Uterus (tissue), 4 donors: ENCODE data around the gene DNAJC16. TPM values are rescaled to one million over a fixed set of nuclear protein-coding genes. Genes with fewer than 3 reads are reported as not detected.
"Not testable (repeated sequence)": the region's sequence is repeated elsewhere in the genome, so short reads cannot be mapped to it uniquely, and the experiment has no call there.

Source experiments
- DNase-seq, 2 donors: peaks; one replicate each; pipeline ENCODE4 v3.0.0-alpha.2; 2019 to 2020
- H3K27ac ChIP-seq, 2 donors: fragments of 200-600 bp; sonication (generic); 1 replicate in 1 of 2; 2 replicates in 1 of 2; pipeline ENCODE4 v1.5.1; 2016 to 2018
- H3K27me3 ChIP-seq, 2 donors: fragments of 200-600 bp; sonication (generic); one replicate each; pipeline ENCODE4 v1.5.1; 2018 to 2019; ENCODE audit warnings: control low read depth in 1 of 2
- H3K36me3 ChIP-seq, 2 donors: fragments of 200-600 bp; sonication (generic); one replicate each; pipeline ENCODE4 v1.5.1; 2019; ENCODE audit warnings: control low read depth in 1 of 2
- H3K4me1 ChIP-seq, 2 donors: fragments of 200-600 bp; sonication (generic); one replicate each; pipeline ENCODE4 v1.5.1; 2018 to 2019; ENCODE audit warnings: control low read depth in 1 of 2
- H3K4me3 ChIP-seq, 2 donors: fragments of 200-600 bp; sonication (generic); 1 replicate in 1 of 2; 2 replicates in 1 of 2; pipeline ENCODE4 v1.5.1; 2018 to 2019; ENCODE audit warnings: mild to moderate bottlenecking in 1 of 2
- H3K9me3 ChIP-seq, 2 donors: fragments of 200-600 bp; sonication (generic); one replicate each; pipeline ENCODE4 v1.5.1; 2019; ENCODE audit warnings: control low read depth in 1 of 2
- CTCF ChIP-seq, 4 experiments: fragments of 200-600 bp in 2 of 4; fragments of 450-650 bp in 2 of 4; sonication (generic) in 2 of 4; IDR thresholded peaks; one replicate each; pipeline ENCODE4 v1.5.1; 2016 to 2019; ENCODE audit warnings: antibody characterized with exemption in 4 of 4, mild to moderate bottlenecking in 2 of 4, moderate library complexity in 1 of 4
- POLR2A ChIP-seq, 2 donors: fragments of 450-650 bp; IDR thresholded peaks; one replicate each; pipeline ENCODE4 v1.6.1; 2016; ENCODE audit warnings: antibody characterized with exemption in 2 of 2, mild to moderate bottlenecking in 1 of 2, moderate library complexity in 1 of 2
- intact Hi-C: fragments of 100-400 bp; cut with DNase I; formaldehyde crosslinking; loops from one replicate; pipeline ENCODE4 v1.15.1; 2023; ENCODE audit warnings: low total_unique reads
- total RNA-seq, 4 donors: library from RNA; depleted of rRNA in 3 of 4; stranded (reverse); fragments of >200 nt in 3 of 4; gene quantifications; one replicate each; pipeline versions ENCODE4 v1.1.0 to v1.2.4, GENCODE V29; 2014 to 2023
- donor health status: DM: yes; HTN: yes; CAD: no.

Gene DNAJC16
- total RNA-seq, 4 donors from 2014 or later = 8.8 to 32.4 (median 27.5) TPM

- H3K27ac ChIP-seq = no peak overlapping the region
- no peaks in the 10 kb centered on the region for H3K27me3 ChIP-seq
- H3K36me3 ChIP-seq = no peaks in the 10 kb centered on the region
- no peaks in the 10 kb centered on the region for H3K9me3 ChIP-seq
- intact Hi-C loops = no loop called here
- TF ChIP-seq CTCF (IDR thresholded peaks at IDR 0.05) = no peak
- TF ChIP-seq POLR2A (IDR thresholded peaks at IDR 0.05) = no peak
- H3K4me1 ChIP-seq = no peaks in the 10 kb centered on the region
- no peak overlapping the region for H3K4me3 ChIP-seq
- no peak for DNase-seq
These were observed 42.7 kb upstream of the DNAJC16 start for GRCh38 chr1:15483971-15484370.

GRCh38 chr1:15484443-15484842 lies 42.2 kb upstream of the DNAJC16 start:
- H3K27ac ChIP-seq = not testable (repeated sequence)

GRCh38 chr1:15485636-15486035 lies 41.0 kb upstream of the DNAJC16 start:
- H3K27me3 ChIP-seq = no peaks in the 10 kb centered on the region
- H3K4me1 ChIP-seq = no peaks in the 10 kb centered on the region
- no peak overlapping the region for H3K4me3 ChIP-seq
- TF ChIP-seq POLR2A (IDR thresholded peaks at IDR 0.05) = no peak
- intact Hi-C loops = no loop called here
- no peak for DNase-seq
- H3K36me3 ChIP-seq = no peaks in the 10 kb centered on the region
- no peak overlapping the region for H3K27ac ChIP-seq
- H3K9me3 ChIP-seq = no peaks in the 10 kb centered on the region

More at GRCh38 chr1:15484443-15484842, 42.2 kb upstream of the DNAJC16 start:
- H3K36me3 ChIP-seq, intact Hi-C loops, H3K4me1 ChIP-seq, H3K27me3 ChIP-seq, H3K9me3 ChIP-seq, DNase-seq, H3K4me3 ChIP-seq: not testable (repeated sequence)

GRCh38 chr1:15486844-15487610 lies 39.6 kb upstream of the DNAJC16 start:
- H3K9me3 ChIP-seq, H3K27me3 ChIP-seq, H3K27ac ChIP-seq, H3K36me3 ChIP-seq, H3K4me1 ChIP-seq, DNase-seq, intact Hi-C loops, H3K4me3 ChIP-seq: not testable (repeated sequence)

- Histone ChIP-seq H3K9me3 (no peaks in the 10 kb centered on the region), H3K4me3 (no peak overlapping the region), H3K27ac (no peak overlapping the region), H3K36me3 (no peaks in the 10 kb centered on the region), H3K27me3 (no peaks in the 10 kb centered on the region), H3K4me1 (no peaks in the 10 kb centered on the region)
- DNase-seq = no peak
- intact Hi-C loops = no loop called here
- TF ChIP-seq POLR2A (IDR thresholded peaks at IDR 0.05) (no peak), CTCF (IDR thresholded peaks at IDR 0.05) (no peak)
These were observed 38.3 kb upstream of the DNAJC16 start for GRCh38 chr1:15488371-15488770.

GRCh38 chr1:15489052-15489736 lies 37.5 kb upstream of the DNAJC16 start:
- DNase-seq = no peak
- Histone ChIP-seq H3K36me3 (no peaks in the 10 kb centered on the region), H3K4me1 (no peaks in the 10 kb centered on the region), H3K27me3 (no peaks in the 10 kb centered on the region), H3K9me3 (no peaks in the 10 kb centered on the region), H3K4me3 (no peak overlapping the region), H3K27ac (no peak overlapping the region)
- intact Hi-C loops = no loop called here
- TF ChIP-seq POLR2A (IDR thresholded peaks at IDR 0.05) (no peak), CTCF (IDR thresholded peaks at IDR 0.05) (no peak)

GRCh38 chr1:15491010-15491409 lies 35.6 kb upstream of the DNAJC16 start:
- H3K4me3 ChIP-seq, H3K27ac ChIP-seq, intact Hi-C loops, H3K4me1 ChIP-seq, H3K36me3 ChIP-seq, H3K9me3 ChIP-seq, DNase-seq, H3K27me3 ChIP-seq: not testable (repeated sequence)
